ENCODE measurements around the gene SMIM43. TPM values are rescaled to one million over a fixed set of nuclear protein-coding genes. Genes with fewer than 3 reads are reported as not detected.

The SMIM43 gene
- total and polyA plus RNA-seq, 2 donors (not counting 1 experiment from before 2014, with no cell fraction given), result 0.83 to 2.5 TPM

GRCh38 chr4:121765368-121765705 is 373 bp upstream of the SMIM43 start:
- TF ChIP-seq EZH2 (IDR thresholded peaks at IDR 0.05; ENCODE audit: low read length, missing control alignments) (no peak), CTCF (conservative IDR thresholded peaks at IDR 0.05 in 1 of 2, IDR thresholded peaks at IDR 0.05 in 1 of 2; ENCODE audit: low read depth in 1 of 2, low read length in 2 of 2) (no peak)
- peak overlapping the region; percentile 49 to 65 (median 60) for H3K4me3 ChIP-seq (replicated peaks in 1 of 4; ENCODE audit: control extremely low read depth in 1 of 4, insufficient read depth in 1 of 4, low read depth in 3 of 4, low read length in 4 of 4)
- DNase-seq (ENCODE audit: low read depth in 2 of 2), result no peak
- no peaks in the 10 kb centered on the region for H3K79me2 ChIP-seq (ENCODE audit: control insufficient read depth, insufficient read depth, low read length)
- peak overlapping the region; percentile 66 for H2AFZ ChIP-seq (ENCODE audit: low read length)
- no peaks in the 10 kb centered on the region for H3K4me1 ChIP-seq (ENCODE audit: control insufficient read depth, extremely low read depth, insufficient read depth, low read length)
- H4K20me1 ChIP-seq (ENCODE audit: control insufficient read depth, extremely low read depth, insufficient read depth, low read length), result no peaks in the 10 kb centered on the region
- H3K9ac ChIP-seq (ENCODE audit: insufficient read depth, low read length), result peak overlapping the region; percentile 47
- H3K36me3 ChIP-seq (ENCODE audit: control insufficient read depth, insufficient read depth, low read length), result no peaks in the 10 kb centered on the region
- H3K9me3 ChIP-seq (ENCODE audit: control insufficient read depth, insufficient read depth, low read depth, low read length), result no peaks in the 10 kb centered on the region
- no peak overlapping the region for H3K27ac ChIP-seq (ENCODE audit: insufficient read depth, low read length)
- H3K27me3 ChIP-seq (ENCODE audit: control insufficient read depth, insufficient read depth, low read length), result no peaks in the 10 kb centered on the region
- peak overlapping the region; percentile 84 for H3K4me2 ChIP-seq (ENCODE audit: extremely low read depth, insufficient read depth, low read length)

GRCh38 chr4:121764303-121764701 is 662 bp downstream of the SMIM43 start:
- Histone ChIP-seq H3K27ac (ENCODE audit: insufficient read depth, low read length) (no peak overlapping the region), H2AFZ (ENCODE audit: low read length) (peak overlapping the region; percentile 66), H3K79me2 (ENCODE audit: control insufficient read depth, insufficient read depth, low read length) (no peaks in the 10 kb centered on the region), H3K4me3 (replicated peaks in 1 of 4; ENCODE audit: control extremely low read depth in 1 of 4, insufficient read depth in 1 of 4, low read depth in 3 of 4, low read length in 4 of 4) (peak overlapping the region; percentile 49 to 65 (median 60)), H3K27me3 (ENCODE audit: control insufficient read depth, insufficient read depth, low read length) (no peaks in the 10 kb centered on the region), H3K36me3 (ENCODE audit: control insufficient read depth, insufficient read depth, low read length) (no peaks in the 10 kb centered on the region), H4K20me1 (ENCODE audit: control insufficient read depth, extremely low read depth, insufficient read depth, low read length) (no peaks in the 10 kb centered on the region), H3K4me2 (ENCODE audit: extremely low read depth, insufficient read depth, low read length) (peak overlapping the region; percentile 84), H3K9ac (ENCODE audit: insufficient read depth, low read length) (peak overlapping the region; percentile 47), H3K9me3 (ENCODE audit: control insufficient read depth, insufficient read depth, low read depth, low read length) (no peaks in the 10 kb centered on the region), H3K4me1 (ENCODE audit: control insufficient read depth, extremely low read depth, insufficient read depth, low read length) (no peaks in the 10 kb centered on the region)
- no peak for TF ChIP-seq EZH2 (IDR thresholded peaks at IDR 0.05; ENCODE audit: low read length, missing control alignments)
- no peak for TF ChIP-seq CTCF (conservative IDR thresholded peaks at IDR 0.05 in 1 of 2, IDR thresholded peaks at IDR 0.05 in 1 of 2; ENCODE audit: low read depth in 1 of 2, low read length in 2 of 2)
- DNase-seq (ENCODE audit: low read depth in 2 of 2), result no peak

- Histone ChIP-seq H3K9me3 (ENCODE audit: control insufficient read depth, insufficient read depth, low read depth, low read length) (no peaks in the 10 kb centered on the region), H3K9ac (ENCODE audit: insufficient read depth, low read length) (no peak overlapping the region), H3K4me2 (ENCODE audit: extremely low read depth, insufficient read depth, low read length) (no peak overlapping the region), H3K4me1 (ENCODE audit: control insufficient read depth, extremely low read depth, insufficient read depth, low read length) (no peaks in the 10 kb centered on the region), H3K79me2 (ENCODE audit: control insufficient read depth, insufficient read depth, low read length) (no peaks in the 10 kb centered on the region), H3K4me3 (replicated peaks in 1 of 4; ENCODE audit: control extremely low read depth in 1 of 4, insufficient read depth in 1 of 4, low read depth in 3 of 4, low read length in 4 of 4) (no peak overlapping the region), H3K27ac (ENCODE audit: insufficient read depth, low read length) (no peak overlapping the region), H3K27me3 (ENCODE audit: control insufficient read depth, insufficient read depth, low read length) (no peaks in the 10 kb centered on the region), H4K20me1 (ENCODE audit: control insufficient read depth, extremely low read depth, insufficient read depth, low read length) (no peaks in the 10 kb centered on the region), H3K36me3 (ENCODE audit: control insufficient read depth, insufficient read depth, low read length) (no peaks in the 10 kb centered on the region), H2AFZ (ENCODE audit: low read length) (no peak overlapping the region)
- TF ChIP-seq EZH2 (IDR thresholded peaks at IDR 0.05; ENCODE audit: low read length, missing control alignments) (no peak), CTCF (conservative IDR thresholded peaks at IDR 0.05 in 1 of 2, IDR thresholded peaks at IDR 0.05 in 1 of 2; ENCODE audit: low read depth in 1 of 2, low read length in 2 of 2) (no peak)
- no peak for DNase-seq (ENCODE audit: low read depth in 2 of 2)
These were observed 4.8 kb downstream of the SMIM43 start for GRCh38 chr4:121760205-121760604.

Measured in fibroblast of lung (primary cell).